HEK293 (cell line): ENCODE results near the gene CEP295NL.

ENCODE experiments used
- CTCF ChIP-seq: fragments of 450-650 bp; formaldehyde crosslinking; IDR thresholded peaks from 2 replicates; pipeline ENCODE4 v1.5.1; 2016; ENCODE audit warnings: missing biosample characterization, missing genetic modification characterization
- GFI1B ChIP-seq: fragments of 450-650 bp; formaldehyde crosslinking; IDR thresholded peaks from 2 replicates; pipeline ENCODE4 v1.5.1; 2016; ENCODE audit warnings: missing biosample characterization, missing genetic modification characterization
- GLIS1 ChIP-seq: fragments of 450-650 bp; formaldehyde crosslinking; IDR thresholded peaks from 2 replicates; pipeline ENCODE4 v1.5.1; 2016; ENCODE audit warnings: missing biosample characterization, missing genetic modification characterization
- REST ChIP-seq: fragments of 450-650 bp; formaldehyde crosslinking; IDR thresholded peaks from 2 replicates; pipeline ENCODE4 v1.5.1; 2016; ENCODE audit warnings: missing biosample characterization, missing genetic modification characterization
- SP2 ChIP-seq: fragments of 450-650 bp; formaldehyde crosslinking; IDR thresholded peaks from 2 replicates; pipeline ENCODE4 v1.5.1; 2016; ENCODE audit warnings: missing biosample characterization, missing genetic modification characterization
- TCF7L2 ChIP-seq: IDR thresholded peaks from 2 replicates; pipeline ENCODE4 v1.6.1; 2011; ENCODE audit warnings: low read depth, mild to moderate bottlenecking, inconsistent platforms, low read length, moderate library complexity, borderline replicate concordance
- WT1 ChIP-seq: fragments of 450-650 bp; formaldehyde crosslinking; IDR thresholded peaks from 2 replicates; pipeline ENCODE4 v1.5.1; 2016; ENCODE audit warnings: missing biosample characterization, missing genetic modification characterization
- ZBTB49 ChIP-seq: fragments of 450-650 bp; formaldehyde crosslinking; IDR thresholded peaks from 2 replicates; pipeline ENCODE4 v1.5.1; 2016; ENCODE audit warnings: missing biosample characterization, missing genetic modification characterization, low read depth
- ZFHX2 ChIP-seq: fragments of 450-650 bp; formaldehyde crosslinking; conservative IDR thresholded peaks from 2 replicates; pipeline ENCODE4 v1.5.1; 2016; ENCODE audit warnings: missing biosample characterization, missing genetic modification characterization
- ZNF174 ChIP-seq: fragments of 450-650 bp; formaldehyde crosslinking; IDR thresholded peaks from 2 replicates; pipeline ENCODE4 v1.5.0; 2017; ENCODE audit warnings: missing biosample characterization, mild to moderate bottlenecking, missing genetic modification characterization
- ZNF23 ChIP-seq: fragments of 450-650 bp; formaldehyde crosslinking; IDR thresholded peaks from 2 replicates; pipeline ENCODE4 v1.5.1; 2016; ENCODE audit warnings: missing biosample characterization, missing genetic modification characterization, borderline replicate concordance
- ZNF280C ChIP-seq: fragments of 450-650 bp; formaldehyde crosslinking; IDR thresholded peaks from 2 replicates; pipeline ENCODE4 v1.5.1; 2016; ENCODE audit warnings: missing biosample characterization, missing genetic modification characterization
- ZNF518A ChIP-seq: fragments of 450-650 bp; formaldehyde crosslinking; conservative IDR thresholded peaks from 2 replicates; pipeline ENCODE4 v1.5.1; 2016; ENCODE audit warnings: low read depth, missing biosample characterization, missing genetic modification characterization
- ZNF704 ChIP-seq: fragments of 450-650 bp; formaldehyde crosslinking; IDR thresholded peaks from 2 replicates; pipeline ENCODE4 v1.5.1; 2016; ENCODE audit warnings: missing biosample characterization, missing genetic modification characterization

- TF ChIP-seq ZNF174 (tag by site-specific recombination) (no peak), REST (no peak), TCF7L2 (no peak), ZNF704 (tag by site-specific recombination) (no peak), GFI1B (tag by site-specific recombination) (no peak), ZNF23 (tag by site-specific recombination) (no peak), CTCF (tag by site-specific recombination) (no peak), ZBTB49 (tag by site-specific recombination) (no peak), WT1 (tag by site-specific recombination) (no peak), GLIS1 (tag by site-specific recombination) (no peak), ZFHX2 (tag by site-specific recombination) (no peak), SP2 (tag by site-specific recombination) (no peak), ZNF280C (tag by site-specific recombination) (no peak), ZNF518A (no peak)
Measured at GRCh38 chr17:78919861-78920450, 17.0 kb upstream of the CEP295NL start.
